Hepatocyte (in vitro differentiated cells): ENCODE results near the gene DPPA3. TPM values are rescaled to one million over a fixed set of nuclear protein-coding genes. Genes with fewer than 3 reads are reported as not detected.

Experiments used
- DNase-seq: peaks from one replicate; pipeline ENCODE4 v3.0.0-alpha.2; 2016; ENCODE audit warnings: low spot score
- H2AFZ ChIP-seq: fragments of 200-600 bp; sonication (generic); 2 replicates; pipeline ENCODE4 v1.6.0; 2016; ENCODE audit warnings: antibody characterized with exemption, mild to moderate bottlenecking
- H3K27ac ChIP-seq: fragments of 200-600 bp; sonication (generic); 2 replicates; pipeline ENCODE4 v1.5.1; 2016; ENCODE audit warnings: mild to moderate bottlenecking
- H3K27me3 ChIP-seq: fragments of 200-600 bp; sonication (generic); 2 replicates; pipeline ENCODE4 v1.6.1; 2016
- H3K36me3 ChIP-seq: fragments of 200-600 bp; sonication (generic); replicated peaks from 2 replicates; pipeline ENCODE4 v1.5.1; 2016; ENCODE audit warnings: low read depth; ENCODE audit not compliant: insufficient read depth
- H3K4me1 ChIP-seq: fragments of 200-600 bp; sonication (generic); 2 replicates; pipeline ENCODE4 v1.5.1; 2016; ENCODE audit warnings: mild to moderate bottlenecking, moderate library complexity; ENCODE audit not compliant: insufficient read depth
- H3K4me2 ChIP-seq: fragments of 200-600 bp; sonication (generic); 2 replicates; pipeline ENCODE4 v1.6.0; 2016
- H3K4me3 ChIP-seq: fragments of 200-600 bp; sonication (generic); 2 replicates; pipeline ENCODE4 v1.5.1; 2016; ENCODE audit warnings: mild to moderate bottlenecking
- H3K79me2 ChIP-seq: fragments of 200-600 bp; sonication (generic); 2 replicates; pipeline ENCODE4 v1.6.0; 2017; ENCODE audit warnings: mild to moderate bottlenecking
- H3K9me2 ChIP-seq: fragments of 200-600 bp; sonication (generic); replicated peaks from 2 replicates; pipeline ENCODE4 v1.6.0; 2017; ENCODE audit warnings: mild to moderate bottlenecking; ENCODE audit not compliant: insufficient read depth
- H3K9me3 ChIP-seq: fragments of 200-600 bp; sonication (generic); 2 replicates; pipeline ENCODE4 v1.5.1; 2016; ENCODE audit warnings: low read depth, mild to moderate bottlenecking
- H4K20me1 ChIP-seq: fragments of 200-600 bp; sonication (generic); 2 replicates; pipeline ENCODE4 v1.6.0; 2016; ENCODE audit warnings: mild to moderate bottlenecking; ENCODE audit not compliant: insufficient read depth, poor library complexity, severe bottlenecking
- CTCF ChIP-seq: fragments of 200-600 bp; sonication (generic); IDR thresholded peaks from 2 replicates; pipeline ENCODE4 v1.5.1; 2016; ENCODE audit warnings: antibody characterized with exemption, mild to moderate bottlenecking; ENCODE audit not compliant: poor library complexity
- EZH2 ChIP-seq: fragments of 200-600 bp; sonication (generic); IDR thresholded peaks from 2 replicates; pipeline ENCODE4 v1.6.1; 2016; ENCODE audit warnings: antibody characterized with exemption, mild to moderate bottlenecking, borderline replicate concordance
- EZH2phosphoT487 ChIP-seq: fragments of 200-600 bp; sonication (generic); IDR thresholded peaks from one replicate; pipeline ENCODE4 v1.6.1; 2018; ENCODE audit warnings: antibody characterized with exemption, mild to moderate bottlenecking, low read depth, moderate library complexity; ENCODE audit not compliant: unreplicated experiment, severe bottlenecking
- WGBS: methylation state at CpG from one replicate; pipeline ENCODE4 v1.1.6; 2016; ENCODE audit warnings: low lambda C conversion rate; ENCODE audit errors: missing lambda C conversion rate; 5-methylcytosine and 5-hydroxymethylcytosine counted together
- polyA plus RNA-seq: library from polyadenylated mRNA; unstranded; fragments of >200 nt; fragmentation: Nextera tagmentation; extraction: Ambion mirVana; gene quantifications from 2 replicates; pipeline ENCODE4 v1.2.1, GENCODE V29; 2016
- total RNA-seq: library from RNA; depleted of rRNA; stranded (reverse); fragments of >200 nt; gene quantifications from 2 replicates; pipeline ENCODE4 v1.2.3, GENCODE V29; 2014

Gene DPPA3
- total and polyA plus RNA-seq, 2 experiments from 2014 or later: 0.23 to 0.80 TPM

- TF ChIP-seq CTCF: no peak
- TF ChIP-seq EZH2phosphoT487: no peak
- TF ChIP-seq EZH2: no peak
- Histone ChIP-seq H3K36me3 (no peaks in the 10 kb centered on the region), H3K79me2 (no peaks in the 10 kb centered on the region), H3K27ac (no peak overlapping the region), H3K9me2 (no peaks in the 10 kb centered on the region), H2AFZ (no peak overlapping the region), H3K4me2 (no peak overlapping the region), H4K20me1 (no peaks in the 10 kb centered on the region), H3K4me3 (no peak overlapping the region), H3K4me1 (no peaks in the 10 kb centered on the region), H3K27me3 (no peaks in the 10 kb centered on the region), H3K9me3 (no peaks in the 10 kb centered on the region)
- no peak for DNase-seq
- 57% methylated on average over 5 of the region's 5 CpGs for WGBS
Measured at GRCh38 chr12:7731486-7731885, 20.3 kb downstream of the DPPA3 start.

- no peak overlapping the region for H3K27ac ChIP-seq
- H3K4me1 ChIP-seq: no peaks in the 10 kb centered on the region
- DNase-seq: no peak
- no peaks in the 10 kb centered on the region for H3K27me3 ChIP-seq
- no peaks in the 10 kb centered on the region for H4K20me1 ChIP-seq
- no peaks in the 10 kb centered on the region for H3K79me2 ChIP-seq
- WGBS: 59% methylated on average over 3 of the region's 3 CpGs
- no peak overlapping the region for H3K4me2 ChIP-seq
- H3K36me3 ChIP-seq: no peaks in the 10 kb centered on the region
- no peak overlapping the region for H3K4me3 ChIP-seq
- H3K9me3 ChIP-seq: no peaks in the 10 kb centered on the region
- H3K9me2 ChIP-seq: no peaks in the 10 kb centered on the region
- no peak for TF ChIP-seq CTCF
- H2AFZ ChIP-seq: no peak overlapping the region
Measured at GRCh38 chr12:7732993-7733392, 21.8 kb downstream of the DPPA3 start.

- H3K27ac ChIP-seq: no peak within 1 kb of the TSS
- no peaks in the 10 kb centered on the region for H3K36me3 ChIP-seq
- no peak within 1 kb of the TSS for H2AFZ ChIP-seq
- whole genome bisulfite sequencing: 81% methylated on average over 5 of the region's 5 CpGs
- DNase-seq: no peak
- no peaks in the 10 kb centered on the region for H3K79me2 ChIP-seq
- TF ChIP-seq CTCF: no peak
- no peak for TF ChIP-seq EZH2
- TF ChIP-seq EZH2phosphoT487: no peak
- no peaks in the 10 kb centered on the region for H3K9me3 ChIP-seq
- no peak within 1 kb of the TSS for H3K4me3 ChIP-seq
- H3K4me1 ChIP-seq: no peaks in the 10 kb centered on the region
- H3K9me2 ChIP-seq: no peaks in the 10 kb centered on the region
- no peaks in the 10 kb centered on the region for H3K27me3 ChIP-seq
- no peak within 1 kb of the TSS for H3K4me2 ChIP-seq
- no peaks in the 10 kb centered on the region for H4K20me1 ChIP-seq
Measured at GRCh38 chr12:7747246-7747645, 36.0 kb downstream of the DPPA3 start, which contains the start of gene CLEC4C. Gene CLEC4C, minus strand, starts transcription at chr12:7747375. Its CDS starts 27 bp downstream, at chr12:7747348.

- H2AFZ ChIP-seq: no peak overlapping the region
Measured at GRCh38 chr12:7748852-7749251, 37.6 kb downstream of the DPPA3 start.

More at GRCh38 chr12:7748852-7749251, 37.6 kb downstream of the DPPA3 start:
- no peak overlapping the region for H3K4me2 ChIP-seq
- WGBS: 20% methylated on average over 4 of the region's 4 CpGs
- no peaks in the 10 kb centered on the region for H3K36me3 ChIP-seq
- no peaks in the 10 kb centered on the region for H3K79me2 ChIP-seq
- H3K9me3 ChIP-seq: no peaks in the 10 kb centered on the region
- no peaks in the 10 kb centered on the region for H3K9me2 ChIP-seq
- no peak for DNase-seq
- H4K20me1 ChIP-seq: no peaks in the 10 kb centered on the region
- no peak overlapping the region for H3K27ac ChIP-seq
- no peaks in the 10 kb centered on the region for H3K4me1 ChIP-seq
- H3K4me3 ChIP-seq: no peak overlapping the region
- TF ChIP-seq EZH2 (no peak), CTCF (no peak), EZH2phosphoT487 (no peak)
- no peaks in the 10 kb centered on the region for H3K27me3 ChIP-seq
